Calu3 (cell line): Measurements from ENCODE around the gene MGAT5. TPM values are rescaled to one million over a fixed set of nuclear protein-coding genes. Genes with fewer than 3 reads are reported as not detected.
A peak's percentile ranks its signal among the peaks of the same experiment; 100 is the strongest.

Source experiments
- BruUV-seq: library from RNA; stranded (reverse); fragments of 400-500 nt; replicated peaks from 2 replicates; lab custom pipeline; 2021; lab: Mats Ljungman, UMichigan
- CTCF ChIA-PET: fragments of 300-600 bp; sonication (Branson Sonifier 250); formaldehyde crosslinking; loops from one replicate; lab custom pipeline; 2022; ENCODE audit warnings: antibody characterized with exemption; lab: Charles Lee
- DNase-seq: peaks from one replicate; pipeline ENCODE4 v3.0.0; 2022
- H3K27ac Mint-ChIP-seq: one replicate; pipeline ENCODE4 v1.8.0; 2022; ENCODE audit warnings: mixed read lengths; ENCODE audit not compliant: unreplicated experiment
- H3K27me3 Mint-ChIP-seq: one replicate; pipeline ENCODE4 v1.8.0; 2022; ENCODE audit warnings: mixed read lengths; ENCODE audit not compliant: unreplicated experiment
- H3K36me3 Mint-ChIP-seq: one replicate; pipeline ENCODE4 v1.8.0; 2022; ENCODE audit warnings: mild to moderate bottlenecking, moderate library complexity, mixed read lengths; ENCODE audit not compliant: insufficient read depth, unreplicated experiment
- H3K4me1 Mint-ChIP-seq: one replicate; pipeline ENCODE4 v1.8.0; 2022; ENCODE audit warnings: mild to moderate bottlenecking, low read depth, mixed read lengths; ENCODE audit not compliant: unreplicated experiment
- H3K4me3 Mint-ChIP-seq: one replicate; pipeline ENCODE4 v1.8.0; 2022; ENCODE audit warnings: mild to moderate bottlenecking, low read depth, moderate library complexity, mixed read lengths; ENCODE audit not compliant: unreplicated experiment
- H3K9me3 Mint-ChIP-seq: one replicate; pipeline ENCODE4 v1.8.0; 2022; ENCODE audit warnings: low read depth, mixed read lengths; ENCODE audit not compliant: unreplicated experiment
- intact Hi-C: fragments of 100-400 bp; cut with micrococcal nuclease; formaldehyde crosslinking; loops from one replicate; pipeline ENCODE4 v1.10.0; 2022; ENCODE audit not compliant: unreplicated experiment
- total RNA-seq: library from RNA; stranded (reverse); gene quantifications from 2 replicates; pipeline ENCODE4 v1.2.3, GENCODE V29; 2022
- TF ChIP-seq, protein P1 (sequence below): fragments of 200-600 bp; IDR thresholded peaks from one replicate; pipeline ENCODE4 v1.8.0; 2022; ENCODE audit warnings: antibody characterized with exemption; ENCODE audit not compliant: unreplicated experiment

MGAT5 gene
- total RNA-seq, 1 experiment from 2014 or later = 129 TPM

DNA sequence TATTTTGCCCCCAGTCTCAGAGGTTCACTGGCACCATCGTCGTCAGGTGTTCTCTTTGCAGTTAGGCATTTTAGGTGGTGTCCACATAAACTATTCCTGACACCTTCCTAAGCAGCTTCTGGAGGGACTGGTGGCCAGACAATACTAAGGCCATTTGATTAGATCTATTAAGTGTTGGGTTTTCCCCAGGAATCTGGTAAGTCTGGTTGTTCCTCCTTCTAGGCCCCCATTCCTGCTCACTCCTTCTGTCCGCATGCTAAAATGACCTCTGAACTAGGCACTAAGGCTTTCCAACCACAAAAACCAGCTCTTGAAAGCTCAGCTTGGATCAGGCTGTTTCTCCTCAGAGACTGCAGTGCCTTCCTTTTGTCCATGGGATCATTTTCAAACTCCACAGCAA, 100.7 kb downstream of the MGAT5 start:
- BruUV-seq = no TSS peak
- no peak overlapping the region for H3K27ac Mint-ChIP-seq
- TF ChIP-seq, protein P1, sequence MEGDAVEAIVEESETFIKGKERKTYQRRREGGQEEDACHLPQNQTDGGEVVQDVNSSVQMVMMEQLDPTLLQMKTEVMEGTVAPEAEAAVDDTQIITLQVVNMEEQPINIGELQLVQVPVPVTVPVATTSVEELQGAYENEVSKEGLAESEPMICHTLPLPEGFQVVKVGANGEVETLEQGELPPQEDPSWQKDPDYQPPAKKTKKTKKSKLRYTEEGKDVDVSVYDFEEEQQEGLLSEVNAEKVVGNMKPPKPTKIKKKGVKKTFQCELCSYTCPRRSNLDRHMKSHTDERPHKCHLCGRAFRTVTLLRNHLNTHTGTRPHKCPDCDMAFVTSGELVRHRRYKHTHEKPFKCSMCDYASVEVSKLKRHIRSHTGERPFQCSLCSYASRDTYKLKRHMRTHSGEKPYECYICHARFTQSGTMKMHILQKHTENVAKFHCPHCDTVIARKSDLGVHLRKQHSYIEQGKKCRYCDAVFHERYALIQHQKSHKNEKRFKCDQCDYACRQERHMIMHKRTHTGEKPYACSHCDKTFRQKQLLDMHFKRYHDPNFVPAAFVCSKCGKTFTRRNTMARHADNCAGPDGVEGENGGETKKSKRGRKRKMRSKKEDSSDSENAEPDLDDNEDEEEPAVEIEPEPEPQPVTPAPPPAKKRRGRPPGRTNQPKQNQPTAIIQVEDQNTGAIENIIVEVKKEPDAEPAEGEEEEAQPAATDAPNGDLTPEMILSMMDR = no peak
- no peaks in the 10 kb centered on the region for H3K9me3 Mint-ChIP-seq
- H3K36me3 Mint-ChIP-seq = no peaks in the 10 kb centered on the region
- no peak for DNase-seq
- no peaks in the 10 kb centered on the region for H3K27me3 Mint-ChIP-seq
- peaks cover 2% of the 10 kb centered on the region for H3K4me1 Mint-ChIP-seq
- no peak overlapping the region for H3K4me3 Mint-ChIP-seq
- intact Hi-C loops = no loop called here
- CTCF ChIA-PET = no interaction called here

- no peak for DNase-seq
- BruUV-seq = no TSS peak
- intact Hi-C loops = no loop called here
- peaks cover 6% of the 10 kb centered on the region for H3K4me1 Mint-ChIP-seq
- H3K4me3 Mint-ChIP-seq = no peak overlapping the region
- H3K27ac Mint-ChIP-seq = no peak overlapping the region
- peaks cover 5% of the 10 kb centered on the region for H3K36me3 Mint-ChIP-seq
- no peaks in the 10 kb centered on the region for H3K9me3 Mint-ChIP-seq
- TF ChIP-seq, protein P1 = no peak
- CTCF ChIA-PET = no interaction called here
- no peaks in the 10 kb centered on the region for H3K27me3 Mint-ChIP-seq
Observed at GRCh38 chr2:134357814-134358213, 103.9 kb downstream of the MGAT5 start.

DNA sequence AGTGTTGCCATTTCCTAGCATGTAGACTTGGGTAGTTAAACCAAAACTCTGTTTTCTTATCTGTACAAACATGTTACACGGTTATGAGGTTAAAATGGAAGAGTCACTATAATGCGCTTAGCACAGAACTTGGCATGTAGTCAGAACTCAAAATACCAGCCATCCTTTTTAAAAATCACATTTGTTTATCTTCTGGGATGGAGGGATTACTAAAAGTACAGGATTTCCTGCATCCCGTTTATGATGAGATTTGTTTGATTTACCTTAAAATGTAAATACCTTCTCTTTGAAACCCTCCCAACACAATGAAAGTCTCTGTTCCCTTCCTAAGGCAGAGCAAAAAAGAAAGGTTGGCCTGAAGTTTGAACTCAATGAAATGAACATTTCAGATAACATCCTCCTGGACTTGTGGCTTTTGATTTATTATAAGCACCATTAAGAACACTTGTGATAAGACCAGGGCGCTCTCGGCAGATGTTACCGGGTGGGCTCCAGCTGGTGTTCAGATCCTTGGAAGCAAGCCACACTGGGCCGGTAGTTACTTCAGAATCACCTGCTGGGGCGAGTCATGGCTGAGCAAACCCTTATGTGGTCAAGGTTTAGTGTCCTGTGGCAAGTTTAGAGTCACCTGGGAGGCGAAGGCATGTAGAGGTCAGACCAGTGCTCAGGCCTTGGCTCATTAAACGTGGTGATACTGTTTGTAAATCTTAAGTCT, 105.7 kb downstream of the MGAT5 start:
- CTCF ChIA-PET = no interaction called here
- peaks cover 6% of the 10 kb centered on the region for H3K4me1 Mint-ChIP-seq
- H3K4me3 Mint-ChIP-seq = no peak overlapping the region
- no peaks in the 10 kb centered on the region for H3K27me3 Mint-ChIP-seq
- intact Hi-C loops = loop anchor here (5.0 kb wide), 1 partner anchor 242 kb away; no protein-coding TSS in a partner anchor
- no peak overlapping the region for H3K27ac Mint-ChIP-seq
- BruUV-seq = no TSS peak
- H3K9me3 Mint-ChIP-seq = no peaks in the 10 kb centered on the region
- TF ChIP-seq, protein P1 = no peak
- DNase-seq = peak; percentile 24
- H3K36me3 Mint-ChIP-seq = peaks cover 5% of the 10 kb centered on the region

GRCh38 chr2:134360745-134361487, 107.0 kb downstream of the MGAT5 start:
- Mint-ChIP-seq H3K36me3 (peaks cover 5% of the 10 kb centered on the region), H3K4me3 (no peak overlapping the region), H3K27me3 (no peaks in the 10 kb centered on the region), H3K4me1 (peaks cover 6% of the 10 kb centered on the region), H3K9me3 (no peaks in the 10 kb centered on the region), H3K27ac (no peak overlapping the region)
- CTCF ChIA-PET = no interaction called here
- DNase-seq = no peak
- intact Hi-C loops = loop anchor here (5.0 kb wide), 1 partner anchor 244 kb away; no protein-coding TSS in a partner anchor
- BruUV-seq = no TSS peak
- TF ChIP-seq, protein P1 = no peak
